ENCODE results near the gene TNNC2. TPM values are rescaled to one million over a fixed set of nuclear protein-coding genes. Genes with fewer than 3 reads are reported as not detected.
A peak's percentile ranks its signal among the peaks of the same experiment; 100 is the strongest.

The TNNC2 gene
- total and polyA plus RNA-seq, 2 experiments from 2014 or later: 0.59 to 32.5 TPM

DNA sequence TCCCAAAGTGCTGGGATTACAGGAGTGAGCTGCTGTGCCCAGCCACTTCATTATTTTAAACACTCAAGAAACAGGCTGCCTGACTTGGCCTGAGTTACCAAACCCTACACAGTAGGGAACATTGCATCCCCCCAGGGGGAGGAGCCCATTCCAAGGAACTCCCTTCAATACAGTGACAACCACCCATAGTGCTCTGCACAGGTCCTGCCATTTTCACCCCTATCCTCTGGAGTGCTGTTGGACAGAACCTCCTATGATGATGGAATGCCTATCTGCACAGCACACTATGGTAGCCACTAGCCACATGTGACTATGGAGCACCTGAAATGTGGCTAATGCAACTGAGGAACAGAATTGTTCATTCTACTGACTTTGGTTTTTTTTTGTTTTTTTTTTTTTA is 18.3 kb upstream of the TNNC2 start:
- Histone ChIP-seq H4K20me1 (replicated peaks; ENCODE audit: insufficient read depth) (no peaks in the 10 kb centered on the region), H3K4me1 (ENCODE audit: insufficient read depth) (no peaks in the 10 kb centered on the region), H3K9me2 (ENCODE audit: insufficient read depth) (no peaks in the 10 kb centered on the region), H3K27ac (ENCODE audit: low read depth) (no peak overlapping the region), H3K27me3 (ENCODE audit: insufficient read depth) (no peaks in the 10 kb centered on the region), H2AFZ (no peak overlapping the region), H3K36me3 (ENCODE audit: insufficient read depth) (peaks cover 16% of the 10 kb centered on the region; the same call in 1 of the 2 replicates), H3K79me2 (replicated peaks; ENCODE audit: insufficient read depth) (no peaks in the 10 kb centered on the region), H3K4me2 (no peak overlapping the region), H3F3A (replicated peaks; ENCODE audit: low read depth) (peaks cover 12% of the 10 kb centered on the region; the same call in 1 of the 2 replicates), H3K4me3 (no peak overlapping the region)
- 0 out of 2 replicates have a peak overlapping the region, but pooled peaks have one; percentile 40 for H3K27ac Mint-ChIP-seq
- peaks cover 29% of the 10 kb centered on the region for H3K36me3 Mint-ChIP-seq (ENCODE audit: low read depth)
- DNase-seq (ENCODE audit: low spot score): no peak
- no peaks in the 10 kb centered on the region for H3K9me3 Mint-ChIP-seq
- peak; percentile 37 for ATAC-seq
- H3K4me3 Mint-ChIP-seq: no peak overlapping the region
- TF ChIP-seq STAT1 (IDR thresholded peaks at IDR 0.05; ENCODE audit: unreplicated experiment): no peak
- no peak for TF ChIP-seq ZNF114 (CRISPR knock-in tag; IDR thresholded peaks at IDR 0.05)
- TF ChIP-seq, protein P1, sequence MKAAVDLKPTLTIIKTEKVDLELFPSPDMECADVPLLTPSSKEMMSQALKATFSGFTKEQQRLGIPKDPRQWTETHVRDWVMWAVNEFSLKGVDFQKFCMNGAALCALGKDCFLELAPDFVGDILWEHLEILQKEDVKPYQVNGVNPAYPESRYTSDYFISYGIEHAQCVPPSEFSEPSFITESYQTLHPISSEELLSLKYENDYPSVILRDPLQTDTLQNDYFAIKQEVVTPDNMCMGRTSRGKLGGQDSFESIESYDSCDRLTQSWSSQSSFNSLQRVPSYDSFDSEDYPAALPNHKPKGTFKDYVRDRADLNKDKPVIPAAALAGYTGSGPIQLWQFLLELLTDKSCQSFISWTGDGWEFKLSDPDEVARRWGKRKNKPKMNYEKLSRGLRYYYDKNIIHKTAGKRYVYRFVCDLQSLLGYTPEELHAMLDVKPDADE (IDR thresholded peaks at IDR 0.05): no peak
- no peak for TF ChIP-seq JUNB (IDR thresholded peaks at IDR 0.05; ENCODE audit: unreplicated experiment)
- TF ChIP-seq, protein P2, sequence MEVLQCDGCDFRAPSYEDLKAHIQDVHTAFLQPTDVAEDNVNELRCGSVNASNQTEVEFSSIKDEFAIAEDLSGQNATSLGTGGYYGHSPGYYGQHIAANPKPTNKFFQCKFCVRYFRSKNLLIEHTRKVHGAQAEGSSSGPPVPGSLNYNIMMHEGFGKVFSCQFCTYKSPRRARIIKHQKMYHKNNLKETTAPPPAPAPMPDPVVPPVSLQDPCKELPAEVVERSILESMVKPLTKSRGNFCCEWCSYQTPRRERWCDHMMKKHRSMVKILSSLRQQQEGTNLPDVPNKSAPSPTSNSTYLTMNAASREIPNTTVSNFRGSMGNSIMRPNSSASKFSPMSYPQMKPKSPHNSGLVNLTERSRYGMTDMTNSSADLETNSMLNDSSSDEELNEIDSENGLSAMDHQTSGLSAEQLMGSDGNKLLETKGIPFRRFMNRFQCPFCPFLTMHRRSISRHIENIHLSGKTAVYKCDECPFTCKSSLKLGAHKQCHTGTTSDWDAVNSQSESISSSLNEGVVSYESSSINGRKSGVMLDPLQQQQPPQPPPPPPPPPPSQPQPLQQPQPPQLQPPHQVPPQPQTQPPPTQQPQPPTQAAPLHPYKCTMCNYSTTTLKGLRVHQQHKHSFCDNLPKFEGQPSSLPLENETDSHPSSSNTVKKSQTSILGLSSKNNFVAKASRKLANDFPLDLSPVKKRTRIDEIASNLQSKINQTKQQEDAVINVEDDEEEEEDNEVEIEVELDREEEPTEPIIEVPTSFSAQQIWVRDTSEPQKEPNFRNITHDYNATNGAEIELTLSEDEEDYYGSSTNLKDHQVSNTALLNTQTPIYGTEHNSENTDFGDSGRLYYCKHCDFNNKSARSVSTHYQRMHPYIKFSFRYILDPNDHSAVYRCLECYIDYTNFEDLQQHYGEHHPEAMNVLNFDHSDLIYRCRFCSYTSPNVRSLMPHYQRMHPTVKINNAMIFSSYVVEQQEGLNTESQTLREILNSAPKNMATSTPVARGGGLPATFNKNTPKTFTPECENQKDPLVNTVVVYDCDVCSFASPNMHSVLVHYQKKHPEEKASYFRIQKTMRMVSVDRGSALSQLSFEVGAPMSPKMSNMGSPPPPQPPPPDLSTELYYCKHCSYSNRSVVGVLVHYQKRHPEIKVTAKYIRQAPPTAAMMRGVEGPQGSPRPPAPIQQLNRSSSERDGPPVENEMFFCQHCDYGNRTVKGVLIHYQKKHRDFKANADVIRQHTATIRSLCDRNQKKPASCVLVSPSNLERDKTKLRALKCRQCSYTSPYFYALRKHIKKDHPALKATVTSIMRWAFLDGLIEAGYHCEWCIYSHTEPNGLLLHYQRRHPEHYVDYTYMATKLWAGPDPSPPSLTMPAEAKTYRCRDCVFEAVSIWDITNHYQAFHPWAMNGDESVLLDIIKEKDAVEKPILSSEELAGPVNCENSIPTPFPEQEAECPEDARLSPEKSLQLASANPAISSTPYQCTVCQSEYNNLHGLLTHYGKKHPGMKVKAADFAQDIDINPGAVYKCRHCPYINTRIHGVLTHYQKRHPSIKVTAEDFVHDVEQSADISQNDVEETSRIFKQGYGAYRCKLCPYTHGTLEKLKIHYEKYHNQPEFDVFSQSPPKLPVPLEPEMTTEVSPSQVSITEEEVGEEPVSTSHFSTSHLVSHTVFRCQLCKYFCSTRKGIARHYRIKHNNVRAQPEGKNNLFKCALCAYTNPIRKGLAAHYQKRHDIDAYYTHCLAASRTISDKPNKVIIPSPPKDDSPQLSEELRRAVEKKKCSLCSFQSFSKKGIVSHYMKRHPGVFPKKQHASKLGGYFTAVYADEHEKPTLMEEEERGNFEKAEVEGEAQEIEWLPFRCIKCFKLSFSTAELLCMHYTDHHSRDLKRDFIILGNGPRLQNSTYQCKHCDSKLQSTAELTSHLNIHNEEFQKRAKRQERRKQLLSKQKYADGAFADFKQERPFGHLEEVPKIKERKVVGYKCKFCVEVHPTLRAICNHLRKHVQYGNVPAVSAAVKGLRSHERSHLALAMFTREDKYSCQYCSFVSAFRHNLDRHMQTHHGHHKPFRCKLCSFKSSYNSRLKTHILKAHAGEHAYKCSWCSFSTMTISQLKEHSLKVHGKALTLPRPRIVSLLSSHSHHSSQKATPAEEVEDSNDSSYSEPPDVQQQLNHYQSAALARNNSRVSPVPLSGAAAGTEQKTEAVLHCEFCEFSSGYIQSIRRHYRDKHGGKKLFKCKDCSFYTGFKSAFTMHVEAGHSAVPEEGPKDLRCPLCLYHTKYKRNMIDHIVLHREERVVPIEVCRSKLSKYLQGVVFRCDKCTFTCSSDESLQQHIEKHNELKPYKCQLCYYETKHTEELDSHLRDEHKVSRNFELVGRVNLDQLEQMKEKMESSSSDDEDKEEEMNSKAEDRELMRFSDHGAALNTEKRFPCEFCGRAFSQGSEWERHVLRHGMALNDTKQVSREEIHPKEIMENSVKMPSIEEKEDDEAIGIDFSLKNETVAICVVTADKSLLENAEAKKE (CRISPR knock-in tag; IDR thresholded peaks at IDR 0.05): no peak
- peaks cover 10% of the 10 kb centered on the region for H3K27me3 Mint-ChIP-seq (ENCODE audit: insufficient read depth, low read depth, poor library complexity)
- H3K4me1 Mint-ChIP-seq: no peaks in the 10 kb centered on the region

Data from GM23338 (cell line).